Measurements from ENCODE around the gene WNT11. TPM values are rescaled to one million over a fixed set of nuclear protein-coding genes. Genes with fewer than 3 reads are reported as not detected.

Gene WNT11
- polyA plus RNA-seq, 1 experiment: not detected

- ChIA-PET POLR2A (no interaction called here), CTCF (no interaction called here)
- TF ChIP-seq CTCF (IDR thresholded peaks at IDR 0.05; ENCODE audit: low read depth, low read length): no peak
- H3K27me3 ChIP-seq (ENCODE audit: control insufficient read depth, insufficient read depth, low read length): peaks cover 27% of the 10 kb centered on the region
- no peak for DNase-seq (ENCODE audit: low read depth, low spot score)
- no peaks in the 10 kb centered on the region; the same call in 1 of the 2 replicates for H3K9me3 ChIP-seq (ENCODE audit: control insufficient read depth, insufficient read depth, low read length)
- H3K27ac ChIP-seq (ENCODE audit: low read depth, low read length): no peak overlapping the region
- H3K4me3 ChIP-seq (ENCODE audit: low read depth, low read length): no peak overlapping the region
Observed at GRCh38 chr11:76176463-76176862, 29.8 kb downstream of the WNT11 start.

- Histone ChIP-seq H3K27me3 (ENCODE audit: control insufficient read depth, insufficient read depth, low read length) (peaks cover 29% of the 10 kb centered on the region), H3K9me3 (ENCODE audit: control insufficient read depth, insufficient read depth, low read length) (no peaks in the 10 kb centered on the region; the same call in 1 of the 2 replicates), H3K27ac (ENCODE audit: low read depth, low read length) (no peak overlapping the region), H3K4me3 (ENCODE audit: low read depth, low read length) (no peak overlapping the region)
- DNase-seq (ENCODE audit: low read depth, low spot score): no peak
- CTCF ChIA-PET: no interaction called here
- no peak for TF ChIP-seq CTCF (IDR thresholded peaks at IDR 0.05; ENCODE audit: low read depth, low read length)
- POLR2A ChIA-PET: no interaction called here
Observed at GRCh38 chr11:76175783-76176182, 30.5 kb downstream of the WNT11 start.

- no peak overlapping the region for H3K27ac ChIP-seq (ENCODE audit: low read depth, low read length)
- H3K27me3 ChIP-seq (ENCODE audit: control insufficient read depth, insufficient read depth, low read length): peaks cover 29% of the 10 kb centered on the region
- no peak for TF ChIP-seq CTCF (IDR thresholded peaks at IDR 0.05; ENCODE audit: low read depth, low read length)
- ChIA-PET CTCF (no interaction called here), POLR2A (no interaction called here)
- no peak for DNase-seq (ENCODE audit: low read depth, low spot score)
- H3K4me3 ChIP-seq (ENCODE audit: low read depth, low read length): no peak overlapping the region
- H3K9me3 ChIP-seq (ENCODE audit: control insufficient read depth, insufficient read depth, low read length): no peaks in the 10 kb centered on the region; the same call in 1 of the 2 replicates
Observed at GRCh38 chr11:76174330-76174729, 32.0 kb downstream of the WNT11 start.

GRCh38 chr11:76173663-76174062 is 32.6 kb downstream of the WNT11 start:
- TF ChIP-seq CTCF (IDR thresholded peaks at IDR 0.05; ENCODE audit: low read depth, low read length): no peak
- CTCF ChIA-PET: no interaction called here
- H3K27ac ChIP-seq (ENCODE audit: low read depth, low read length): no peak overlapping the region
- peaks cover 29% of the 10 kb centered on the region for H3K27me3 ChIP-seq (ENCODE audit: control insufficient read depth, insufficient read depth, low read length)
- POLR2A ChIA-PET: no interaction called here
- H3K4me3 ChIP-seq (ENCODE audit: low read depth, low read length): no peak overlapping the region
- no peaks in the 10 kb centered on the region; the same call in 1 of the 2 replicates for H3K9me3 ChIP-seq (ENCODE audit: control insufficient read depth, insufficient read depth, low read length)
- no peak for DNase-seq (ENCODE audit: low read depth, low spot score)

GRCh38 chr11:76172583-76172982 is 33.7 kb downstream of the WNT11 start:
- H3K27me3 ChIP-seq (ENCODE audit: control insufficient read depth, insufficient read depth, low read length): peaks cover 30% of the 10 kb centered on the region
- CTCF ChIA-PET: interaction anchor here (0.6 kb wide), 1 partner anchor 59 kb away, joined by 3 read pairs; no protein-coding TSS in a partner anchor
- no peaks in the 10 kb centered on the region; the same call in 1 of the 2 replicates for H3K9me3 ChIP-seq (ENCODE audit: control insufficient read depth, insufficient read depth, low read length)
- TF ChIP-seq CTCF (IDR thresholded peaks at IDR 0.05; ENCODE audit: low read depth, low read length): no peak
- POLR2A ChIA-PET: no interaction called here
- no peak overlapping the region for H3K4me3 ChIP-seq (ENCODE audit: low read depth, low read length)
- no peak for DNase-seq (ENCODE audit: low read depth, low spot score)
- H3K27ac ChIP-seq (ENCODE audit: low read depth, low read length): no peak overlapping the region

Data from AG04450 (cell line).